ENCODE results near the gene ESR2. TPM values are rescaled to one million over a fixed set of nuclear protein-coding genes. Genes with fewer than 3 reads are reported as not detected.

The ESR2 gene
- total RNA-seq, 1 donor from 2014 or later: 1.5 TPM

GRCh38 chr14:64265222-64265621 lies 28.9 kb downstream of the ESR2 start:
- DNase-seq: no peak

GRCh38 chr14:64260418-64260817 lies 33.8 kb downstream of the ESR2 start:
- no peak for DNase-seq

DNA sequence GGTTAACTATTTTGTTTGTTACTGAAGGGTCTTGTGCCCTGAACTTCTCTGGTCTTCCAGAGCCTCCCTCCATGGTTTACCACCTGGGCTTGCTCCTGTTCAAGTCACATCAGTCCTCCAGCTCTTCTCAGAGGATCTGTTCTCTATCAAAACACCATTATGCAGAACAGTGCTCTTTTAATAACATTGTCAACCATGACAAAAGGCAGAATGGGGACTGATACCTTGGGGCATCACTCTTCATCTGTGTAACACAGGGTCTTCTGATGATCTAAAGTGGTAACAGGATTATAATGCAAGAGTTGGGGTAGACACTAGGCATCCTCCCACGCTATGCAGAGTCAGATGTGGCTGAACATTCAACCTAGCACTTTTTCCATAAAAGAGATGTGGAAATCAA lies 38.4 kb downstream of the ESR2 start:
- DNase-seq: no peak

DNA sequence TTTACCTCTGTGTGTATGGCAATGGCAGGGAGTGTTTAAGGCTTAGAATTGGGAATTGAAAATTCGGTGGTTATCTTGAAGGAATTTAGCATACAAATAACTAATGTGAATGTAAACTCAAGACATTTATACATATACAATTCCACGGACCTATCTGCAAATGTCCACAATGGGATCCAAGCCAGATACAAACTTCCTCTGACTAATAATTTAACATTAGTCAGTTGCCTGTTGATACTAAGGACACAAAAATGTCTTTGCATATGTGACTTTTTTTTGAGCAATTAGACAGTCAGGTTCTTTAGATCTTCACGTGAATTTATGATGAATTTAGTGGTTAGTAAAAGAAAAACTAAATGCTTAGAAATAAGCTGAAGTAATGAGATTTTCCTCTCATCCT lies 40.5 kb downstream of the ESR2 start:
- no peak for DNase-seq

DNA sequence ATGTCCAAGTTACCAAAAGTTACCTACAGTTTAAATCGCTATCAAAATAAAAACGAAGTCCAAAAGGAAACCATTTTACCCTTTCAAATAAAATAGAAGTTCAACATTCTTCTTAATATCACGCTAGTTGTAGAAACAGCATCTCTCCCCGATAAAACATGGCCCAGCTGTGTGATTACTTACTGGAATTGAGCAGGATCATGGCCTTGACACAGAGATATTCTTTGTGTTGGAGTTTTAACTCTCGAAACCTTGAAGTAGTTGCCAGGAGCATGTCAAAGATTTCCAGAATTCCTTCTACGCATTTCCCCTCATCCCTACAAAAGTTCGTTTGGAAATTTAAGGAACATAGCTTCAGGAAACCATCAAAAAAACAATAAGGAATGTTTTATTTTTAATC lies 44.8 kb downstream of the ESR2 start:
- no peak for DNase-seq

DNA sequence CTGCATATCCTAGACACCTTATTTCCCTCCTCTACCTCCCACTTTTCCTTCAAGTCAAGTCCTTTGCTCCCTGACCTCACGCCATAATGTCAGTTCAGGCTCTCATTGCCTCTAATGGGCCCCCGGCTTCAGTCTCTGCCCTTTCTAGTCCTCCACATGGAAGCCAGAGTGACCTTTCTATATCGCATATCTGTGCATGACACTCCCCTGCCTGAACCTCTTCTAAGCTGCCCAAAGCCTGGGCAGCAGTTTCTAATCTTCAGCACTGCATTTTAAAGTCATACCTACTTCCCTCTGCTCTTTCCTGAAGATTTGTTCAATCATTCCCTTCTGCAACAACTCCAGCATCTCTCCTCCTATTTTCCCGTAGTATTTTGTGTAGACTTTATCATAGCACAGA lies 45.5 kb downstream of the ESR2 start:
- DNase-seq: no peak

GRCh38 chr14:64247195-64247594 lies 47.0 kb downstream of the ESR2 start:
- DNase-seq: no peak

- DNase-seq: no peak
These were observed 47.5 kb downstream of the ESR2 start for GRCh38 chr14:64246688-64247087.

- peak; percentile 55 for DNase-seq
These were observed 48.7 kb downstream of the ESR2 start for GRCh38 chr14:64245491-64245890.

DNA sequence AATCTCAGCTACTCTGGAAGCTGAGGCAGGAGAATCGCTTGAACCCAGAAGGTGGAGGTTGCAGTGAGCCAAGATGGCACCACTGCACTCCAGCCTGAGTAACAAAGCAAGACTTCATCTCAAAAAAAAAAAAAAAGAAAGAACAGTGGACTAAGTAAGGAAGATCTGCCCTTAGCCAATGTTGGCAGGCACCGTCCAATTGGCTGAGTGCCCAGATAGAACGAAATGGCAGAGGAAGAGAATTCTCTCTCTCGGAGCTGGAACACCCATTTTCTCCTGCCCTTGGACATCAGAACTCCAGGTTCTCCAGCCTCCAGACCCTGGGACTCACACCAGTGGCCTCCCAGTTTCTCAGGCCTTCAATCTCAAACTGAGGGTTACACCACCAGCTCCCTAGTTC lies 49.9 kb downstream of the ESR2 start:
- DNase-seq: no peak

- DNase-seq: no peak
These were observed 55.5 kb downstream of the ESR2 start for GRCh38 chr14:64238631-64239030.

GRCh38 chr14:64238049-64238448 lies 56.1 kb downstream of the ESR2 start:
- DNase-seq: no peak

DNA sequence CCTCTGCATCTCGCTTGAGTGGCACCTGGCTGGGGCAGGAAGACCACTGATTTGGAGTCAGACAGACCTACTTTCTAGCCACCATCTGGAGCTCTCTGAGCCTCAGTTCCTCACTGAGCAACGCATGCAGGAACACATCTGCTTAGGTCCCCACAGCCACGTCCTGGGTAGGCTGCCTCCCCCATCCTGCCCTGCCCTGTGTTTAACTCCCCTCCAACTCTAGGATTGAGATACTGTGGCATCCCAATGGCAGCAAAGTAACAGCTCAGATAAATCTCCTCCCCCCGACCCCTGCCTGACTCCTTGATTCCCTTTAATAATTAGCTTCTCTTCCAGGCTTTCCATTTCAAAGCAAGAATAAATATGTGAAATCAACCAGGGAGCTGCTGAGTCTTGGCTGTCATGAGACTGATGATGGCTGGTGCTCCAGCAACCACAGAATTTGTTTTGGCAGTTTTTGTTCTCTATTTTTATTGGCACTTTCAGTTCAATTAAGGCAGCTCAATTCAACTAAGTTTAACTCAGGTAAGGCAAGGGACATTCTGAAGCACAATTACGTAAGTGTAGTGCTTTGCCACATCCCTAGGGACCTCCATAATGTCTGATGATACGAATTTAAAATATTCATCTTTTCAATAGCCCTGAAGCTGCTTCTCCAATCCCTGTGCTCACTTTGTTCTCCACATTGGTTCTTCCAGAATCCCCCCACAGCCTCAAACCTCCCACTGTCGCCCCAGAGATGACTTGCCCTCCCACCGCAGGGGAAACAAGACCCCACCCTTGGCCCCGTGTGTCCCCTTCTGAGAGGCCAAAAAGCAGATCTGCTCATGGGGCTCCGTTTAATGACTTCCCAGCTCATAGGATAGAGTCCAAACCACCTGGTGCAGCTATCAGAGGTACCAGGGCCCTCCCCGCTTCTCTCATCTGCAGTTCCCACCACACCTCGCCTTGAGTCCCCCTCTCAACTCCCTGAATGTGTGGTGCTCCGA lies 58.2 kb downstream of the ESR2 start:
- no peak for DNase-seq

GRCh38 chr14:64234877-64235651 lies 59.1 kb downstream of the ESR2 start:
- no peak for DNase-seq

DNA sequence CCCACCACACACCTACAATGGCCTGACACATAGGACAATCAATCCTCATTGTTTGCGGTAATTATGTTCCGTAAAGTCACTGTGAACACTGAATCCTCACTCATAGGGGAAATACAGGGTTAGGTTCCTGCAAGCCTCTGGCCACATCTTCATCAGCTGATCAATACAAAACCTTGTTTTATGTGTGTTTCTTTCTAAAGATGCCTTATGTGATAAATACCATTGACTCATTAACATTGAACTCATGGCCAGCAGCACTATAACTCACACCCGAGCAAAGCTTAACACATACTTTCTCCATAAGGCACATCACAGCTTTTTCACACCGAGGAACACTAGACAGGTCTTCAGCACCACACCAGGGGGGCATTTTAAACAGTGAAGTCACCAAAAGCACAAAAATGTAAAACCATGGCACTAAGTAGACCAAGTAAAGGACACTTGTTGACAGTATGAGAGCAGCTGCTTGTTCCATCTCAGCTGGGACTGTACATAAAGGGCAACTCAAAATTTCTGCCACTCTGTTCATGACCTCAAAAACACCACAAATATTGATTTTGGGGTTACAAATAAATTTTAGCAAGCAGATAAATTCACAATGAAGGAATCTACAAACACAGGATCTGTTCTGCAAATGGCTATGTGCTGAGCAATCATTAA lies 60.5 kb downstream of the ESR2 start:
- no peak for DNase-seq

GRCh38 chr14:64232944-64233343 lies 61.2 kb downstream of the ESR2 start:
- DNase-seq: no peak

GRCh38 chr14:64232095-64232838 lies 61.9 kb downstream of the ESR2 start:
- DNase-seq: no peak

GRCh38 chr14:64229489-64229888 lies 64.7 kb downstream of the ESR2 start:
- no peak for DNase-seq

GRCh38 chr14:64227856-64228255 lies 66.3 kb downstream of the ESR2 start:
- no peak for DNase-seq

DNA sequence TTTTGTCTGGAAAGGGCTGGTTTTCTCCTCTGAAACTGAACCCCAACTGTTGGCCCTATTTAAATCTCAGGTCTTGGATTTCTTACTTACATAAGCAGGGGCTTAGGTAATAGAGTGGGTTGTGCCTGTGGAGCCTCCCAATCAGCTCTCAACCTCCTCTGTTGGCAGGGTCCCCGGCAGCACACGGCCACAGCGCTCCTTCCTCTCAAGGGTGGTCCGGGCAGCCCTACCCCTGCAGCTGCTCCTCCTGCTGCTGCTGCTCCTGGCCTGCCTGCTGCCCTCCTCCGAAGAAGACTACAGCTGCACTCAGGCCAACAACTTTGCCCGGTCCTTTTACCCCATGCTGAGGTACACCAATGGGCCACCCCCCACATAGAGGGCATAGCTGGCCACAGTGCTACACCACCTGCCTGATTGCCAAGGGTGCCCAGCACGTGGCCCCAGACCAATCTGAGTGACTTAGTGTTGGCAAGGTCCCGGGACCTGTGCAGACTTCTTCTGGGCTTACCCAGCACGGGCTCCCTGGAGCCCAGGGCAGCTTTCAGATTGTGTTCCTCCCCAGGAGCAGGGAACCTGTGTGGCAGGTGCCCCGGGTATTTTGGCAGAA lies 68.9 kb downstream of the ESR2 start:
- no peak for DNase-seq

DNA sequence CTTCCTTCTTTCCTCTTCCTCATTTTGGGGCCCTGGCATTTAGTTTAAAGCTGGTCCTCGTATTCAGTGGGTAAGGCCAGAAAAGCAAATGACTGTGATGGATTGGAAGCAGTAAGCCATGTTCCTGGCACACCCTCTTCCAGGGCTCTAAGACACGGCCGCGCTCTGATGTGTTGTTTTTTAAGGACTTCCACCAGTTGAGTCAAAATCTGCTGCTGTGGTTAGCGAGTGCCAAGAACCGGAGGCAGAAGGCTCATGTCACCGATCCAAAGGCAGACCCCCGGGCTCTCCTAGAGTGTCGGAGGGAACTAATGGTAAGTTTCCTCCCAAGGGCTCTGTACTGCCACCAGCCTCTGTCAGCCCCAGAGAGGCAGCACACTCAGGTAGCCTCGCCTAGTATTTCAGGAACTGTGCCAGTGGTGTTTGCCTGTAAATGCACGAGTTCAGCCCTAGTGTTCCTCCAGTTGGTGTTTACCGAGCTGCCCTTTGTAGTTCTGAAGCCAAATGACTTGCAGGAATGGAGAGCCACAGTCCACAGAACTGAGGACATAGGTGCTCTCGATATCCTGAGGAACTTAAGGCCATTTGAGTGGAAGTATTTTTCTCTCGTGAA lies 72.7 kb downstream of the ESR2 start:
- no peak for DNase-seq

Data from skin of body (tissue), 2 donors.